GM19351 (cell line): ENCODE data around the gene SMPX.

ENCODE experiments used
- ATAC-seq: cut with Tn5 transposase; IDR thresholded peaks from one replicate; pipeline ENCODE4 v1.9.1; 2021; ENCODE audit warnings: mild to moderate bottlenecking, moderate library complexity; ENCODE audit not compliant: unreplicated experiment

The SMPX gene

GRCh38 chrX:21658746-21659145 is 99.2 kb downstream of the SMPX start:
- ATAC-seq, result no peak

DNA sequence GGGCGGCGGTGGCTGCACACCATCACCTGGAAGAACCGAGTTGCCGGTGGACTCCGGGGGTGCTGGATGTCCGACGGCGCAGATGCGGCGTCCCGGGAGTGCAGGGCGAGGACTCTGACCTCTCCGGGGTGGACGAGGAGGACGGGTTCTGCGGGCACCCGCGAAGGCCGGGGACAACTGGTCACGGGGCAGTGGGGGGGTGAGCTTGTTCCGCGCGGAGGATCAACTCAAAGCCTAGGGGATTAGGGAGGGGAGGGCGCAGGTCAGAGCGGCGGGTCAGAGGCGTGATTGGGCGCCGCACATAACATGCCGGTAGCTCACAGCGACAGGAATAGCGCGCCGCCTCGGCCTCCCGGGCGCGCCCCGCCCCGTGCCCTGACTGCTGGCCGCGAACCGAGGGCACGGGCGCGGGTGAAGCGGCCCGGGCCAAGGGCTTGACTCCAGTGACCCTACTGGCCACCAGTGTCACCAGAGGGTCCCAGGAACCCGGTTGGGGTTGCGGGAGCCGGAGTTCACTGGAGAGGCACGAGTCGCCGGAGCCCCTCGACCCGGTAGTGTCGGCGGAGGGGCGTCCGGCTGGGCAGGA is 99.7 kb downstream of the SMPX start, which contains the start of gene KLHL34:
KLHL34 (minus strand) TSS at position 179 of the 586 bp plus-strand sequence. CDS start 542 bp downstream, outside the sequence.
- no peak for ATAC-seq

DNA sequence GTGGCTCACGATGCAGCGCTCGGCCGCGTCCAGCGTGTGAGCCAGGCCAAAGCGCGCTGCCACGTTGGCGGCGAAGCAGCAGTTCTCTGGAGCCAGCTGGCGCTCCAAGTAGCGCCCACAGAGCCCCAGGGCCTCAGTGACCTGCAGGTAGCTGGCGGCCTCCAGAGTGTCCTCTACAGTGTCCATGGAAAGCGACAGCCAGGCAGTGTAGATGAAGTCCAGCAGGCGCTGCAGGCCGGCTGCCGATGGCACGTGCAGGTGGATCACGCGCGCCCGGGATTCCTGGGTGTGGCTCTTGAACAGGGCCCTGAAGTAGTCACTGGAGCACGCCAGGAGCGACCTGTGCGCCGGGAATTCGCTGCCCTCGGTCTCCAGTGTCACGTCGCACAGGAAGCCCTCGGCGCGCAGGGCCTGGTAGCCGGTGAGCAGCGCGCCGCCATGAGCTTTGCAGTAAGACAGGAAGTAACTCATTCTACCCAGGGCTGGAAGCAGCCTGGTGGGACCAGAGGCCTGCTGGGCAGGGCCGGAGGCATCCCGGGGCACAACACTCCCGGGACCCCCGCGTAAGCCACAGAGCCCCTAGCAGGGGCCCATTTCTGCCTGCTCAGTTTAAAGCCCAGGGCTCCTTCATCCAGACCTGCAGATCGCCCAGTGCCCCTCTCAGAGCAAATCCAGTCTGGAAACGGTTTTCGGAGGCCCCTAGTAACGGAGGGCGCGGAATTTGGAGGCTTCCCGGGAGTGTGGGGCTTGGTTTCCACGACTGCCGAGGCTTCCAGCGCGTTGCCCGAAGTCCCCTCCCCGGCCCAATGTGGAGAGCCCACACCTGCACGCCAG is 100.4 kb downstream of the SMPX start:
- no peak for ATAC-seq

DNA sequence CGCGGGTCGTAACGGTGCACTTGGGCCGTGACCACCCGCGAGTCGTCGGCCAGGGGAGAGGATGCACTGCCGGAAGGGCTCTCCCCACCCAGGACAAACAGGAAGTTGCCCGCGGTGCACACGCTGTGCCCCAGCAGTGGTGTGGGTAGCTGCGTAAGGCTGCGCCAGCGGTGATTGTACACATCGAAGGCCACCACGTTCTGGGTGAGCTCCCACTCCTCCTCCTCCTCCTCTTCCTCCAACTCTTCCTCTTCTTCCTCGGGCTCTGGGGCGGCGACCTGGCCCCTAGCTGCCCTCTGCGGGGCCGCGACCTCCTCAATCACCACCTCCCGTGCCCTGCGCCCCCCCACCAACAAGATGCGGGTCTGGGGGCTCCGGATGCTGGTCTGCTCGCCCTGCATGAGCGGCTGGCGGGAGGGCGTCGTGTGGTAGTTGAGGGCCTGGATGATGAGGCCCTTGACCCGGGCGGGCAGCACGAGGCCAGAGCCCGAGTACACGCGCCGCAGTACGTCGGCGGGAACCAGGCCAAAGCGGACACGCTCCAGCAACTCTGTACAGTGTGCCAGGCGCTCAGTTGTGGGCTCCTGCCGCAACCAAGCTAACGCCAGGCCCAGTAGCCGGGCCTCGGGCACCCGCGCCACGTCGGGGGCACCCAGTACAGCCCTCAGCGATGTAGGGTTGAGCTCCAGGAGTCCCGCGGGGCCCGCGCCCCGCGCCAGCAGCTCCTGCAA is 101.2 kb downstream of the SMPX start:
- ATAC-seq, result no peak
